Activated B cell treated with CpG ODN at 0.5 μM for 24 hours (primary cell): Measurements from ENCODE around the gene LIN54. TPM values are rescaled to one million over a fixed set of nuclear protein-coding genes. Genes with fewer than 3 reads are reported as not detected.

Experiments used
- ATAC-seq: fragments of 200-7000 bp; cut with Tn5 transposase; one replicate; pipeline ENCODE4 v1.10.0; 2021; ENCODE audit warnings: low read depth, mild to moderate bottlenecking, moderate library complexity
- CTCF ChIA-PET: fragments of 350-600 bp; sonication (Branson Sonifier 250); formaldehyde crosslinking; loops from one replicate; lab custom pipeline; 2021; ENCODE audit warnings: antibody characterized with exemption; lab: Charles Lee
- POLR2A ChIA-PET: fragments of 350-600 bp; sonication (Branson Sonifier 250); formaldehyde crosslinking; loops from one replicate; lab custom pipeline; 2021; ENCODE audit warnings: antibody characterized with exemption; lab: Charles Lee
- DNase-seq: peaks from one replicate; pipeline ENCODE4 v3.0.0; 2022
- H3K27ac Mint-ChIP-seq: one replicate; pipeline ENCODE4 v1.8.0; 2020; ENCODE audit warnings: mixed read lengths
- H3K27me3 Mint-ChIP-seq: one replicate; pipeline ENCODE4 v1.8.0; 2021; ENCODE audit warnings: mixed read lengths
- H3K36me3 Mint-ChIP-seq: one replicate; pipeline ENCODE4 v1.8.0; 2021; ENCODE audit warnings: low read depth, mixed read lengths
- H3K4me1 Mint-ChIP-seq: one replicate; pipeline ENCODE4 v1.8.0; 2021; ENCODE audit warnings: mixed read lengths
- H3K4me3 Mint-ChIP-seq: one replicate; pipeline ENCODE4 v1.8.0; 2020; ENCODE audit warnings: mild to moderate bottlenecking, mixed read lengths
- H3K9me3 Mint-ChIP-seq: one replicate; pipeline ENCODE4 v1.8.0; 2020; ENCODE audit warnings: mixed read lengths
- CTCF ChIP-seq: fragments of 200-600 bp; IDR thresholded peaks from one replicate; pipeline ENCODE4 v1.8.0; 2022; ENCODE audit warnings: antibody characterized with exemption, mild to moderate bottlenecking
- intact Hi-C: fragments of 100-400 bp; cut with micrococcal nuclease; formaldehyde crosslinking; loops from one replicate; pipeline ENCODE4 v1.15.1; 2024
- total RNA-seq: library from RNA; stranded (reverse); gene quantifications from 2 replicates; pipeline ENCODE4 v1.2.3, GENCODE V29; 2022

Gene LIN54
- total RNA-seq, 1 donor from 2014 or later = 12.1 TPM

- Mint-ChIP-seq H3K4me3 (no peak overlapping the region), H3K27ac (no peak overlapping the region), H3K36me3 (peaks cover 36% of the 10 kb centered on the region), H3K27me3 (no peaks in the 10 kb centered on the region), H3K4me1 (peaks cover 9% of the 10 kb centered on the region), H3K9me3 (no peaks in the 10 kb centered on the region)
- POLR2A ChIA-PET = no interaction called here
- CTCF ChIA-PET = no interaction called here
- ATAC-seq = no peak
- DNase-seq = no peak
- no peak for TF ChIP-seq CTCF
- intact Hi-C loops = no loop called here
Observed at GRCh38 chr4:82909326-82909725, 101.3 kb downstream of the LIN54 start.

DNA sequence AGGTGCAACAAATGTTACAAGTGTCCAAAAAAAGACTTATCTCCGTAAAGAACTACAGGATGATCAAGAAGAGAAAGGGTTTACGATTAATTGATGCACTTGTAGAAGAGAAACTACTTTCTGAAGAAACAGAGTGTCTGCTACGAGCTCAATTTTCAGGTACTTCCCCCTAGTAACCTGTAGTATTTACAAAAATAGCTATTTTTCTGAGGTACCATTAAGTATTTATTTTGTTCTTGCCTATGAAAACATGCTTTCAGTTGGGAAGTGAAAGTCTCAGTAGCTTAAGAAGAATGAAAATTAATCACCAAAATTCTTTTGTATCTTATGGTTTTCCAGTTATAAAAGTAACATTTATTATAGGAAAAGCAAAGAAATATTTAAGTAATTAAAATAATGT is 104.2 kb downstream of the LIN54 start:
- Mint-ChIP-seq H3K9me3 (no peaks in the 10 kb centered on the region), H3K4me3 (no peak overlapping the region), H3K36me3 (peaks cover 25% of the 10 kb centered on the region), H3K4me1 (peaks cover 18% of the 10 kb centered on the region), H3K27me3 (no peaks in the 10 kb centered on the region), H3K27ac (no peak overlapping the region)
- ATAC-seq = no peak
- ChIA-PET POLR2A (no interaction called here), CTCF (interaction anchor here (0.8 kb wide), 1 partner anchor 9 kb away, joined by 3 read pairs; no protein-coding TSS in a partner anchor)
- intact Hi-C loops = no loop called here
- no peak for DNase-seq
- no peak for TF ChIP-seq CTCF

DNA sequence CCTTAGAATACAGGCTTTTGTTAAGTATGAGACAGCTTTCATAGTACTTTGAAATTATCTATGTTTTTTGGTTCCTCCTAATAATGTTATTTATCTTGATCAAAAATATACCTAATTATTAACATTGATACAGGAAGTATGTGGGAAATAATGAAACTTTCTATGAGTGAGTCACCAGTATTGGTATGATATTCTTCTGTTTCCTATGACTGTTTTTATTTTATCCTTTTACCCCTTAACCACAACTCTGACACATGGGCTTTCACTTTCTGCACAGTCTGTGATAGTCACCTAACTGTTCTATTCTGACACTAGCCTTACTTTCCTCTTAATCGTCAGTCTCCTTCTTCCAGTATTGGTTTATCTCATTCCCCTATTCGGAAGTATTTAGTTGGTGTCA is 105.4 kb downstream of the LIN54 start:
- POLR2A ChIA-PET = no interaction called here
- Mint-ChIP-seq H3K36me3 (peaks cover 19% of the 10 kb centered on the region), H3K27me3 (no peaks in the 10 kb centered on the region), H3K27ac (peak overlapping the region; percentile 31), H3K4me1 (peaks cover 18% of the 10 kb centered on the region), H3K4me3 (no peak overlapping the region), H3K9me3 (no peaks in the 10 kb centered on the region)
- ATAC-seq (no peak), DNase-seq (no peak)
- intact Hi-C loops = loop anchor here (2.0 kb wide), 1 partner anchor 14 kb away; the partner anchor contains the start of gene SEC31A
- TF ChIP-seq CTCF = no peak
- CTCF ChIA-PET = no interaction called here

DNA sequence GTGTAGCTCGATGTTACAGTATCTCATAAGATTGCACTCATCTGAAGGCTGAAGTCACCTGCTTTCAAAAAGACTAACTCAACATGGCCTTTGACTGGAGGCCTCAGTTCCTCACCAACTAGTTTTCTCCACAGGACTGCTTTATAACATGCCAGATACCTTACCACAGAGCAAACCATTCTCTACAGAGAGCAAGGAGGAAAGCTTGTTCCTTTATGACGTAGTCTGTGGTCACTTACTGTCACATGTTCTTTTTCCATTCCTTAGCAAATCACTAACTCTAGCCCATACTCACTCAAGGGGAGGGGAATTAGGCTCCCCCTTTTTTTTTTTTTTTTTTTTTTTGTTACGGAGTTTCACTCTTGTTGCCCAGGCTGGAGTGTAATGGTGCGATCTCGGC is 106.9 kb downstream of the LIN54 start:
- Mint-ChIP-seq H3K27ac (no peak overlapping the region), H3K9me3 (no peaks in the 10 kb centered on the region), H3K4me3 (no peak overlapping the region), H3K4me1 (peaks cover 18% of the 10 kb centered on the region), H3K27me3 (no peaks in the 10 kb centered on the region), H3K36me3 (peaks cover 11% of the 10 kb centered on the region)
- no peak for TF ChIP-seq CTCF
- ATAC-seq (no peak), DNase-seq (no peak)
- CTCF ChIA-PET = no interaction called here
- POLR2A ChIA-PET = no interaction called here
- intact Hi-C loops = loop anchor here (2.0 kb wide), 1 partner anchor 13 kb away; the partner anchor contains the start of gene SEC31A

- Mint-ChIP-seq H3K9me3 (no peaks in the 10 kb centered on the region), H3K27me3 (no peaks in the 10 kb centered on the region), H3K36me3 (peaks cover 20% of the 10 kb centered on the region), H3K27ac (no peak overlapping the region), H3K4me1 (peaks cover 23% of the 10 kb centered on the region), H3K4me3 (no peak overlapping the region)
- intact Hi-C loops = loop anchor here (1.0 to 2.0 kb wide), 5 partner anchors 109 to 584 kb away; partner anchors contain the start of genes ABRAXAS1, HELQ and LIN54
- ATAC-seq (no peak), DNase-seq (no peak)
- CTCF ChIA-PET = no interaction called here
- TF ChIP-seq CTCF = no peak
- POLR2A ChIA-PET = interaction anchor here (0.6 to 3.0 kb wide), 10 partner anchors 10 to 554 kb away, joined by 3 to 33 read pairs (median 8); partner anchors contain the start of genes COPS4, COQ2, HELQ and HNRNPD
Observed at GRCh38 chr4:82901183-82901718, 109.4 kb downstream of the LIN54 start.
